ENCODE measurements around the gene GOLGA3. TPM values are rescaled to one million over a fixed set of nuclear protein-coding genes. Genes with fewer than 3 reads are reported as not detected.

The GOLGA3 gene
- total RNA-seq, 4 donors from 2014 or later = 47.8 to 90.8 (median 76.6) TPM

DNA sequence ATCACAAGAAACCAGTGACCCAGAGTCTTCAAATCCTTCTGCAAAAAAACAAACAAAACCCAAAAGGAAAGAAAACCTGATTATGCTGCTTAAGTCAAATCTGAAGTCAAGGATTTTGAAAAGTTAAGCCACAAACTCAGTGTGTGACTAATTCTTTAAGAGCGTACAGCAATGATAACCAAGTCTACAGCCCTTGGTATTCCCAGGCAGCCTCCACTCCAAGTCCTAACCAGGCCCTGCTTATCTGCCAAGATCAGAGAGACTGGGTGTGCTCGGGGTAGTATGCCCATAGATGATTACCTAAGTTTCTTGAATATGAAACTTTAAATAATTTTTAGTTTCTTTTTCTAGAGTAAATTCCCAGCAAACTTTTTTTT is 104.9 kb downstream of the GOLGA3 start:
- no peak overlapping the region for H3K4me3 ChIP-seq
- no peaks in the 10 kb centered on the region for H3K27me3 ChIP-seq
- no peaks in the 10 kb centered on the region for H3K4me1 ChIP-seq
- no peak overlapping the region for H3K27ac ChIP-seq
- H3K36me3 ChIP-seq = peaks cover 0 to 98% (median 0%) of the 10 kb centered on the region in 3 donors
- TF ChIP-seq, protein P1, sequence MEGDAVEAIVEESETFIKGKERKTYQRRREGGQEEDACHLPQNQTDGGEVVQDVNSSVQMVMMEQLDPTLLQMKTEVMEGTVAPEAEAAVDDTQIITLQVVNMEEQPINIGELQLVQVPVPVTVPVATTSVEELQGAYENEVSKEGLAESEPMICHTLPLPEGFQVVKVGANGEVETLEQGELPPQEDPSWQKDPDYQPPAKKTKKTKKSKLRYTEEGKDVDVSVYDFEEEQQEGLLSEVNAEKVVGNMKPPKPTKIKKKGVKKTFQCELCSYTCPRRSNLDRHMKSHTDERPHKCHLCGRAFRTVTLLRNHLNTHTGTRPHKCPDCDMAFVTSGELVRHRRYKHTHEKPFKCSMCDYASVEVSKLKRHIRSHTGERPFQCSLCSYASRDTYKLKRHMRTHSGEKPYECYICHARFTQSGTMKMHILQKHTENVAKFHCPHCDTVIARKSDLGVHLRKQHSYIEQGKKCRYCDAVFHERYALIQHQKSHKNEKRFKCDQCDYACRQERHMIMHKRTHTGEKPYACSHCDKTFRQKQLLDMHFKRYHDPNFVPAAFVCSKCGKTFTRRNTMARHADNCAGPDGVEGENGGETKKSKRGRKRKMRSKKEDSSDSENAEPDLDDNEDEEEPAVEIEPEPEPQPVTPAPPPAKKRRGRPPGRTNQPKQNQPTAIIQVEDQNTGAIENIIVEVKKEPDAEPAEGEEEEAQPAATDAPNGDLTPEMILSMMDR (IDR thresholded peaks at IDR 0.05) = no peak
- TF ChIP-seq POLR2A (IDR thresholded peaks at IDR 0.05) = no peak
- no peaks in the 10 kb centered on the region for H3K9me3 ChIP-seq
- no peak for DNase-seq

DNA sequence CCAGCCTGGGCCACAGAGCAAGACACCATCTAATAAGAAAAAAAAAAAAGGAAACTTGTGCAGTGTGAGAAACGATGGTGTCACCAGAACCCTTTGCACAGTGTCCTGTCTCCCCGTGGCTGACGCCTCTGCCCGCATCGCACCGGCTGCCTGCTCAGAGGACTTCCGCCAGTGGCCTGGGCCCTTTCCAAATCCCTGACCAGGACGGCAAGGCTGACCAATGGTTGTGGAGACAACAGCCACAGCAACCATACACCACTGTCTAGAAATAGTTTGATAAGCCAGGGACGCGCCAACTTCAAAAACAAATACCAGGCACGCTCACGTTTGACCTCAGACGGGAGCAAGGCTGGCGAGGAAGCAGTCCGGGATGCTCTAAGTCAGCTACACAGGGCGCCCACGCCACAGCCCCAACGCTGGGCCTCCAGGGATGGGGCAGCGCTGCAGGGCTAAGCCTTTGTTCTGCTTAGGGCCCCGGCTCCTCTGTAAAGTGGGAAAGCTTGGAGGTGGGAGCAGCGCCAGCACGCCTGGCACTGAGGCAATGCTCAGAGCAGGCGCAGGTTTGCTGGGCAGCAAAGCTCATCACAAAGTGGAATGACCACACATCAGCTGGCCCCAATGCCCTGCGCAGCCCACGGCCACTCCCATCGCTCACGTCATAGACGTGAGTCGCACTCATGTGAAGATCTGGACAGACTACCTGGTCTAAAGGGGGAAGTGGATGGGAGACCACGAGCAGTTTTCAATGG is 105.5 kb downstream of the GOLGA3 start:
- no peaks in the 10 kb centered on the region for H3K9me3 ChIP-seq
- no peaks in the 10 kb centered on the region for H3K4me1 ChIP-seq
- no peak overlapping the region for H3K27ac ChIP-seq
- no peak for DNase-seq
- peaks cover 0 to 96% (median 0%) of the 10 kb centered on the region in 3 donors for H3K36me3 ChIP-seq
- no peak overlapping the region for H3K4me3 ChIP-seq
- TF ChIP-seq, protein P1 (IDR thresholded peaks at IDR 0.05) = no peak
- TF ChIP-seq POLR2A (IDR thresholded peaks at IDR 0.05) = no peak
- no peaks in the 10 kb centered on the region for H3K27me3 ChIP-seq

GRCh38 chr12:132720606-132721345 is 107.9 kb downstream of the GOLGA3 start:
- H3K36me3 ChIP-seq = peaks cover 0 to 95% (median 0%) of the 10 kb centered on the region in 3 donors
- no peak overlapping the region for H3K4me3 ChIP-seq
- TF ChIP-seq POLR2A (IDR thresholded peaks at IDR 0.05) = no peak
- TF ChIP-seq, protein P1 (IDR thresholded peaks at IDR 0.05) = no peak

DNA sequence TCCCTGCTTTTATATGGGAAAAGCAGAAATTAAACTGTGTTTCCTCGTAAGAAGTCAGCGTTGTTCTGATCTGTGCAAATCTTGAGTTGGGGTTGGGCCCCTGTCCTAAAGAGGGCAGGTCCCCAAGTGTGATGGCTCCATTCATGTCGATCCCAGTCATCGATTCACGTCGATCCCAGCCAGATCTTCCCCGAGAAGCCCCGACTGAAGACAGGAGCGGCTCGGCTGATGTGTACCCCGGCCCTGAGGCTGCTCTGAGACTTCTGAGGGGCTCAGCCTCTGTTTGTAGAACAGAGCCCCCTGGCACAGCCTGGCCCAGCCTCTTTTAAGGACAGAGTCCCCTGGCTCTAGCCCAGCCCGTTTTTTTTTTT is 108.7 kb downstream of the GOLGA3 start:
- no peaks in the 10 kb centered on the region for H3K27me3 ChIP-seq
- H3K27ac ChIP-seq = no peak overlapping the region
- TF ChIP-seq POLR2A (IDR thresholded peaks at IDR 0.05) = no peak
- TF ChIP-seq, protein P1 (IDR thresholded peaks at IDR 0.05) = no peak
- H3K4me1 ChIP-seq = no peaks in the 10 kb centered on the region
- no peaks in the 10 kb centered on the region for H3K9me3 ChIP-seq
- peaks cover 0 to 95% (median 0%) of the 10 kb centered on the region in 3 donors for H3K36me3 ChIP-seq
- DNase-seq = no peak
- H3K4me3 ChIP-seq = no peak overlapping the region

More at GRCh38 chr12:132720606-132721345, 107.9 kb downstream of the GOLGA3 start:
- H3K9me3 ChIP-seq = no peaks in the 10 kb centered on the region
- H3K27ac ChIP-seq = no peak overlapping the region
- no peak for DNase-seq
- H3K4me1 ChIP-seq = no peaks in the 10 kb centered on the region
- no peaks in the 10 kb centered on the region for H3K27me3 ChIP-seq

- TF ChIP-seq POLR2A (IDR thresholded peaks at IDR 0.05) = no peak
- TF ChIP-seq, protein P1 (IDR thresholded peaks at IDR 0.05) = no peak
- peaks cover 0 to 90% (median 0%) of the 10 kb centered on the region in 3 donors for H3K36me3 ChIP-seq
- no peak overlapping the region for H3K4me3 ChIP-seq
- H3K27ac ChIP-seq = no peak overlapping the region
- H3K4me1 ChIP-seq = no peaks in the 10 kb centered on the region
- DNase-seq = no peak
- H3K9me3 ChIP-seq = no peaks in the 10 kb centered on the region
- no peaks in the 10 kb centered on the region for H3K27me3 ChIP-seq
Observed at GRCh38 chr12:132719141-132719953, 109.3 kb downstream of the GOLGA3 start.
